ENCODE results near the gene INPP4B. TPM values are rescaled to one million over a fixed set of nuclear protein-coding genes. Genes with fewer than 3 reads are reported as not detected.

Gene INPP4B
- total RNA-seq, 1 experiment from 2014 or later, result 53.7 TPM

DNA sequence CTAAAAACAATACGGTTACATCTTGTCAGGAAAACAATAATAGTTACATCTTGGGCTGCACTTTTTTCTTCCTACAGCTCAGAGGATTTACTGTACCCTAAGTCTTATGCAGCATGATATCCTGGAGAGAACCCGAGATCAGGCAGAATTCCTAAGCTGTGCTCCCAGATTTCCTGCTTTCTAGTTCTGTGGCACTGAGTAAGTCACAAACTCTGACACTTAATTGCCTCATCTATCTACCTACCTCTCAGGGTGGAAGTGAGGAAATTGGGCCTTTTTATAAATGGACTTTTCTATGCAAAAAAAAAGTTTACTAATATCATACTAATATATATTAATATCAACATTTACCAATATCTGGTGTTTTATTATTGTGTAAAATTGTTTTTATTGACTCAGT is 438.5 kb downstream of the INPP4B start:
- TSS peak; percentile 16 for BruUV-seq (replicated peaks)
- peaks cover 70% of the 10 kb centered on the region for H3K4me1 ChIP-seq (replicated peaks; ENCODE audit: insufficient read depth)
- ChIA-PET POLR2A (ENCODE audit: unreplicated experiment) (interaction anchor here (0.6 to 0.8 kb wide), 2 partner anchors 29 to 313 kb away, joined by 3 to 9 read pairs; no protein-coding TSS in a partner anchor), CTCF (interaction anchor here (1.5 to 2.1 kb wide), 2 partner anchors 29 to 66 kb away, joined by 3 to 8 read pairs; no protein-coding TSS in a partner anchor)
- no peaks in the 10 kb centered on the region for H4K20me1 ChIP-seq (ENCODE audit: insufficient read depth)
- H3K9me3 ChIP-seq (ENCODE audit: insufficient read depth, low read depth), result no peaks in the 10 kb centered on the region
- H3K4me3 ChIP-seq, result 0 out of 2 replicates have a peak overlapping the region, but pooled peaks have one; percentile 15
- no peaks in the 10 kb centered on the region for H3K9me2 ChIP-seq (ENCODE audit: insufficient read depth)
- TF ChIP-seq EZH2 (IDR thresholded peaks at IDR 0.05; ENCODE audit: low read depth), result no peak
- TF ChIP-seq, protein P1, sequence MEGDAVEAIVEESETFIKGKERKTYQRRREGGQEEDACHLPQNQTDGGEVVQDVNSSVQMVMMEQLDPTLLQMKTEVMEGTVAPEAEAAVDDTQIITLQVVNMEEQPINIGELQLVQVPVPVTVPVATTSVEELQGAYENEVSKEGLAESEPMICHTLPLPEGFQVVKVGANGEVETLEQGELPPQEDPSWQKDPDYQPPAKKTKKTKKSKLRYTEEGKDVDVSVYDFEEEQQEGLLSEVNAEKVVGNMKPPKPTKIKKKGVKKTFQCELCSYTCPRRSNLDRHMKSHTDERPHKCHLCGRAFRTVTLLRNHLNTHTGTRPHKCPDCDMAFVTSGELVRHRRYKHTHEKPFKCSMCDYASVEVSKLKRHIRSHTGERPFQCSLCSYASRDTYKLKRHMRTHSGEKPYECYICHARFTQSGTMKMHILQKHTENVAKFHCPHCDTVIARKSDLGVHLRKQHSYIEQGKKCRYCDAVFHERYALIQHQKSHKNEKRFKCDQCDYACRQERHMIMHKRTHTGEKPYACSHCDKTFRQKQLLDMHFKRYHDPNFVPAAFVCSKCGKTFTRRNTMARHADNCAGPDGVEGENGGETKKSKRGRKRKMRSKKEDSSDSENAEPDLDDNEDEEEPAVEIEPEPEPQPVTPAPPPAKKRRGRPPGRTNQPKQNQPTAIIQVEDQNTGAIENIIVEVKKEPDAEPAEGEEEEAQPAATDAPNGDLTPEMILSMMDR (conservative IDR thresholded peaks at IDR 0.05), result no peak
- H3K27ac ChIP-seq, result peak overlapping the region; percentile 100
- H3K4me2 ChIP-seq, result peak overlapping the region; percentile 61
- H3F3A ChIP-seq (ENCODE audit: insufficient read depth, low read depth), result peaks cover 37% of the 10 kb centered on the region
- no peak for DNase-seq
- peaks cover 5% of the 10 kb centered on the region for H3K36me3 ChIP-seq (ENCODE audit: low read depth)
- H3K27me3 ChIP-seq (ENCODE audit: insufficient read depth, low read depth), result no peaks in the 10 kb centered on the region
- H2AFZ ChIP-seq, result no peak overlapping the region
- intact Hi-C loops (cut with micrococcal nuclease; ENCODE audit: unreplicated experiment), result loop anchor here (10.0 kb wide), 1 partner anchor 53 kb away; no protein-coding TSS in a partner anchor
- peaks cover 20% of the 10 kb centered on the region for H3K79me2 ChIP-seq (ENCODE audit: low read depth)

- H3K9me2 ChIP-seq (ENCODE audit: insufficient read depth), result no peaks in the 10 kb centered on the region
- peaks cover 71% of the 10 kb centered on the region for H3K4me1 ChIP-seq (replicated peaks; ENCODE audit: insufficient read depth)
- H3K36me3 ChIP-seq (ENCODE audit: low read depth), result peaks cover 11% of the 10 kb centered on the region
- peak overlapping the region; percentile 15; the same call in 1 of the 2 replicates for H3K4me3 ChIP-seq
- TF ChIP-seq EZH2 (IDR thresholded peaks at IDR 0.05; ENCODE audit: low read depth), result no peak
- TF ChIP-seq, protein P1 (conservative IDR thresholded peaks at IDR 0.05), result no peak
- ChIA-PET POLR2A (ENCODE audit: unreplicated experiment) (interaction anchor here (0.6 to 2.0 kb wide), 5 partner anchors 29 to 280 kb away, joined by 3 to 29 read pairs (median 3); no protein-coding TSS in a partner anchor), CTCF (interaction anchor here (1.5 to 2.1 kb wide), 2 partner anchors 28 to 67 kb away, joined by 3 to 8 read pairs; no protein-coding TSS in a partner anchor)
- H3K79me2 ChIP-seq (ENCODE audit: low read depth), result peaks cover 23% of the 10 kb centered on the region
- peaks cover 37% of the 10 kb centered on the region for H3F3A ChIP-seq (ENCODE audit: insufficient read depth, low read depth)
- peak overlapping the region; percentile 61 for H3K4me2 ChIP-seq
- H3K9me3 ChIP-seq (ENCODE audit: insufficient read depth, low read depth), result no peaks in the 10 kb centered on the region
- no peaks in the 10 kb centered on the region for H4K20me1 ChIP-seq (ENCODE audit: insufficient read depth)
- H2AFZ ChIP-seq, result no peak overlapping the region
- H3K27me3 ChIP-seq (ENCODE audit: insufficient read depth, low read depth), result no peaks in the 10 kb centered on the region
- intact Hi-C loops (cut with micrococcal nuclease; ENCODE audit: unreplicated experiment), result loop anchor here (1.0 to 10.0 kb wide), 2 partner anchors 52 to 67 kb away; no protein-coding TSS in a partner anchor
- no peak for DNase-seq
- no TSS peak for BruUV-seq (replicated peaks)
- peak overlapping the region; percentile 100 for H3K27ac ChIP-seq
Observed at GRCh38 chr4:142406917-142407501, 439.1 kb downstream of the INPP4B start.

- H3K27ac ChIP-seq, result peak overlapping the region; percentile 100
Observed at GRCh38 chr4:142406499-142406835, 439.6 kb downstream of the INPP4B start.

More at GRCh38 chr4:142406499-142406835, 439.6 kb downstream of the INPP4B start:
- no peaks in the 10 kb centered on the region for H4K20me1 ChIP-seq (ENCODE audit: insufficient read depth)
- peaks cover 37% of the 10 kb centered on the region for H3F3A ChIP-seq (ENCODE audit: insufficient read depth, low read depth)
- DNase-seq, result no peak
- H3K4me3 ChIP-seq, result peak overlapping the region; percentile 15; the same call in 1 of the 2 replicates
- H3K9me2 ChIP-seq (ENCODE audit: insufficient read depth), result no peaks in the 10 kb centered on the region
- ChIA-PET CTCF (interaction anchor here (1.5 to 2.1 kb wide), 2 partner anchors 28 to 68 kb away, joined by 3 to 8 read pairs; no protein-coding TSS in a partner anchor), POLR2A (ENCODE audit: unreplicated experiment) (interaction anchor here (0.6 to 2.0 kb wide), 5 partner anchors 50 to 280 kb away, joined by 3 to 29 read pairs (median 5); no protein-coding TSS in a partner anchor)
- H2AFZ ChIP-seq, result no peak overlapping the region
- no TSS peak for BruUV-seq (replicated peaks)
- H3K9me3 ChIP-seq (ENCODE audit: insufficient read depth, low read depth), result no peaks in the 10 kb centered on the region
- H3K4me1 ChIP-seq (replicated peaks; ENCODE audit: insufficient read depth), result peaks cover 71% of the 10 kb centered on the region
- peaks cover 24% of the 10 kb centered on the region for H3K79me2 ChIP-seq (ENCODE audit: low read depth)
- H3K4me2 ChIP-seq, result peak overlapping the region; percentile 61
- intact Hi-C loops (cut with micrococcal nuclease; ENCODE audit: unreplicated experiment), result loop anchor here (1.0 to 10.0 kb wide), 2 partner anchors 52 to 68 kb away; no protein-coding TSS in a partner anchor
- TF ChIP-seq, protein P1 (conservative IDR thresholded peaks at IDR 0.05), result no peak
- TF ChIP-seq EZH2 (IDR thresholded peaks at IDR 0.05; ENCODE audit: low read depth), result no peak
- no peaks in the 10 kb centered on the region for H3K27me3 ChIP-seq (ENCODE audit: insufficient read depth, low read depth)
- H3K36me3 ChIP-seq (ENCODE audit: low read depth), result peaks cover 12% of the 10 kb centered on the region
